Erythroblast (primary cell): ENCODE measurements around the gene NEURL1B.

ENCODE experiments used
- GATA1 ChIP-seq: IDR thresholded peaks from 2 replicates; pipeline ENCODE4 v1.6.1; 2011; ENCODE audit warnings: low read depth, mild to moderate bottlenecking, control low read depth, low read length, moderate library complexity
- POLR2A ChIP-seq: IDR thresholded peaks from 2 replicates; pipeline ENCODE4 v1.6.1; 2011; ENCODE audit warnings: mild to moderate bottlenecking, low read length

- TF ChIP-seq POLR2A, result no peak
- TF ChIP-seq GATA1, result no peak
These were observed 924 bp upstream of the NEURL1B start for GRCh38 chr5:172640139-172640538.
